Measurements from ENCODE around the gene CLDN3.

- TF ChIP-seq POLR2AphosphoS5 (IDR thresholded peaks at IDR 0.05): no peak
- TF ChIP-seq CTCF (IDR thresholded peaks at IDR 0.05): no peak
- TF ChIP-seq EP300 (IDR thresholded peaks at IDR 0.05): no peak
- no peak for TF ChIP-seq POLR2A (IDR thresholded peaks at IDR 0.05)
Measured at GRCh38 chr7:73761854-73762658, 8.0 kb downstream of the CLDN3 start.

Data from sigmoid colon (tissue), 4 donors.